22Rv1 (cell line): ENCODE measurements around the gene TRPM3.

ENCODE experiments used
- H3K27ac ChIP-seq: fragments of 450-650 bp; 2 replicates; pipeline ENCODE4 v1.5.1; 2017
- CTCF ChIP-seq: fragments of 450-650 bp; IDR thresholded peaks from 2 replicates; pipeline ENCODE4 v1.5.1; 2017; ENCODE audit warnings: mild to moderate bottlenecking
- ZFX ChIP-seq: fragments of 450-650 bp; IDR thresholded peaks from 2 replicates; pipeline ENCODE4 v1.6.1; 2017; ENCODE audit warnings: antibody characterized with exemption, borderline replicate concordance

The TRPM3 gene

GRCh38 chr9:70563431-70564204 is 557.8 kb downstream of the TRPM3 start:
- H3K27ac ChIP-seq = no peak overlapping the region
- TF ChIP-seq ZFX = no peak
- TF ChIP-seq CTCF = no peak

GRCh38 chr9:70563010-70563409 is 558.4 kb downstream of the TRPM3 start:
- no peak overlapping the region for H3K27ac ChIP-seq
- TF ChIP-seq ZFX (no peak), CTCF (no peak)

GRCh38 chr9:70561786-70562395 is 559.5 kb downstream of the TRPM3 start:
- no peak overlapping the region for H3K27ac ChIP-seq
- TF ChIP-seq ZFX (no peak), CTCF (no peak)

- no peak overlapping the region for H3K27ac ChIP-seq
- no peak for TF ChIP-seq CTCF
Observed at GRCh38 chr9:70561111-70561510, 560.3 kb downstream of the TRPM3 start.

- H3K27ac ChIP-seq = no peak overlapping the region
- TF ChIP-seq CTCF = no peak
- no peak for TF ChIP-seq ZFX
Observed at GRCh38 chr9:70559102-70559501, 562.3 kb downstream of the TRPM3 start.

GRCh38 chr9:70557661-70558369 is 563.6 kb downstream of the TRPM3 start:
- TF ChIP-seq ZFX (no peak), CTCF (no peak)
- H3K27ac ChIP-seq = no peak overlapping the region

GRCh38 chr9:70556771-70557170 is 564.6 kb downstream of the TRPM3 start:
- H3K27ac ChIP-seq = no peak overlapping the region
- TF ChIP-seq ZFX (no peak), CTCF (no peak)
